GM12892 (cell line): Measurements from ENCODE around the gene SURF4.

Experiments
- POLR2A ChIP-seq: IDR thresholded peaks from 2 replicates; pipeline ENCODE4 v1.6.1; 2011; ENCODE audit warnings: low read depth, low read length, control low read depth
- POLR2AphosphoS5 ChIP-seq: IDR thresholded peaks from 2 replicates; pipeline ENCODE4 v1.6.1; 2011; ENCODE audit warnings: low read depth, low read length, control low read depth

GRCh38 chr9:133320421-133320881, 55.4 kb downstream of the SURF4 start:
- TF ChIP-seq POLR2AphosphoS5 (no peak), POLR2A (no peak)
